ENCODE results near the gene SSPN.
A peak's percentile ranks its signal among the peaks of the same experiment; 100 is the strongest.

Gene SSPN

GRCh38 chr12:26268841-26269561, 73.6 kb downstream of the SSPN start:
- peak; percentile 33 for DNase-seq

- no peak for DNase-seq
Measured at GRCh38 chr12:26269562-26270284, 74.3 kb downstream of the SSPN start.

GRCh38 chr12:26271024-26271423, 75.7 kb downstream of the SSPN start:
- DNase-seq = peak; percentile 58

- DNase-seq = peak; percentile 87
Measured at GRCh38 chr12:26271889-26272492, 76.6 kb downstream of the SSPN start.

GRCh38 chr12:26272851-26273250, 77.5 kb downstream of the SSPN start:
- DNase-seq = no peak

GRCh38 chr12:26273811-26274210, 78.4 kb downstream of the SSPN start:
- DNase-seq = no peak

- peak; percentile 99 for DNase-seq
Measured at GRCh38 chr12:26274441-26275312, 79.3 kb downstream of the SSPN start.

- DNase-seq = no peak
Measured at GRCh38 chr12:26275313-26276131, 80.1 kb downstream of the SSPN start.

- DNase-seq = no peak
Measured at GRCh38 chr12:26276709-26277108, 81.3 kb downstream of the SSPN start.

- DNase-seq = no peak
Measured at GRCh38 chr12:26277506-26278246, 82.3 kb downstream of the SSPN start.

- no peak for DNase-seq
Measured at GRCh38 chr12:26278266-26278665, 82.9 kb downstream of the SSPN start.

- DNase-seq = no peak
Measured at GRCh38 chr12:26278666-26279065, 83.3 kb downstream of the SSPN start.

GRCh38 chr12:26279091-26279490, 83.7 kb downstream of the SSPN start:
- DNase-seq = no peak

GRCh38 chr12:26279908-26280307, 84.5 kb downstream of the SSPN start:
- no peak for DNase-seq

GRCh38 chr12:26280869-26281268, 85.5 kb downstream of the SSPN start:
- no peak for DNase-seq

- no peak for DNase-seq
Measured at GRCh38 chr12:26281320-26281719, 85.9 kb downstream of the SSPN start.

- no peak for DNase-seq
Measured at GRCh38 chr12:26282339-26282940, 87.1 kb downstream of the SSPN start.

- no peak for DNase-seq
Measured at GRCh38 chr12:26283046-26283445, 87.7 kb downstream of the SSPN start.

GRCh38 chr12:26283617-26284016, 88.2 kb downstream of the SSPN start:
- DNase-seq = no peak

GRCh38 chr12:26285401-26285800, 90.0 kb downstream of the SSPN start:
- DNase-seq = no peak

- DNase-seq = no peak
Measured at GRCh38 chr12:26286186-26286585, 90.8 kb downstream of the SSPN start.
